ENCODE data around the gene LRP3.

LRP3 gene

DNA sequence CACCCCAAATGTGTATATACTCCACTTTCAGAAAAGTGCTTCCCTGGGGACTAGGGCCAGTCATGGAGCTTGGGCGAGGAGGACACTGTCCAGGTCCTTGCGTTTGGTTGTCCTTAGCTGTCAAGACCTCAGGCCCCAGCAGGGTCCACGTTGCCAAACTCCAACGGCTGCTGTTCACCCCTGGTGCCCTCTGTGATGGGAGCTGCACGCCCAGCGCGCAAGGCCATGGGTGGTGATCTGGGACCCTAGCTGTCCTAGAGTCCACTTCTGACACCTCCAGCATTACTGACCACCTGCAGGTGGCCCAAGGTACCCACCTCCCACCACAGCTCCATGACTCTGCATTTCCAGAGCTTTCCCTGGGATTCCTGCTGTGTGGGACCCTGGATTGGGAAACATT lies 4.0 kb downstream of the LRP3 start:
- Histone ChIP-seq H3K4me1 (ENCODE audit: control insufficient read depth, insufficient read depth, low read length) (peaks cover 4% of the 10 kb centered on the region), H3K9ac (ENCODE audit: low read length) (no peak overlapping the region), H3K36me3 (ENCODE audit: control insufficient read depth, insufficient read depth, low read length) (peaks cover 3% of the 10 kb centered on the region)

DNA sequence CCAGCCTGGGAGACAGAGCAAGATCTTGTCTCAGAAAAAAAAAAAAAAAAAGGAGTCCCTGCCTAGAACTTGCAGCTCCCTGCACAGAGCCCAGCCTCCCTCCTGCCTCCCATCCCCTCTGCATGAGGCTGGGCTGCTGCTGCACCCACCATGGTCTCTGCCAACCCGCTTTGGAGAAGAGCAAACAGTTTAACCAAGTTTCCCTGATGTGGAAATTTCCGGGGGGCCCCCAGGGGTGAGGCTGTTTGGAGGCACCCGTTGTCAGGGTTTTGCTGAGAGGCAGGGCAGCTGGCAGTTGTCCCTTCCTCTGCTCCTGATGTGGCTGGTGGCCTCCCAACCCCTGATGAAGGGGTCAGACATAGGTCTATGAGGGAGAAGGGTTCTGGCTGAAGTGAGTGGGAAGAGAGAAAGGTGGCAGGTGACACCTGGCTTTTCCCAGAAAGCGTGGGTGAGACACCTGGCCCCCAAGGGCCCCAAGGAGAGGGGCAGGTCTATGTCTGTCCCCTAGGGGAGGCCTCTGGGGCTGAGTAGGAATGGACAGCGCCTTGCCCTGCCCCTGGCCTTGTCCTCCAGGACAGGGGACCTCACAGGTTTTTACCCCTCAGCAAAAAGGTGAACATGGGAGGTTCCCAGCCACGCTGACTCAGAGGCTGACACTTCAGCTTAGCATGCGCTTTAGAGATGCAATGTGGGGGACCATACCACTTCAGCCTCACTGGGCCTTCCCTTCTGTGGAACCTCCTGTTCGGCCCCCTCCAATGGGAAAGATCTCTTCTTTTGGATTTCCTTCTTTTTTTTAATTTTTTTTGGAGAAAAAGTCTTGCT lies 5.5 kb downstream of the LRP3 start:
- Histone ChIP-seq H3K27ac (ENCODE audit: low read depth, low read length) (no peak overlapping the region), H3K4me1 (ENCODE audit: control insufficient read depth, insufficient read depth, low read length) (peaks cover 4% of the 10 kb centered on the region), H3K27me3 (ENCODE audit: control insufficient read depth, insufficient read depth, low read length) (no peaks in the 10 kb centered on the region), H3K4me3 (ENCODE audit: low read length) (no peak overlapping the region), H3K36me3 (ENCODE audit: control insufficient read depth, insufficient read depth, low read length) (peaks cover 10% of the 10 kb centered on the region), H3K9ac (ENCODE audit: low read length) (no peak overlapping the region)

More for the DNA sequence above, 4.0 kb downstream of the LRP3 start:
- H3K4me3 ChIP-seq (ENCODE audit: low read length), result no peak overlapping the region
- H3K27ac ChIP-seq (ENCODE audit: low read depth, low read length), result no peak overlapping the region
- H3K27me3 ChIP-seq (ENCODE audit: control insufficient read depth, insufficient read depth, low read length), result no peaks in the 10 kb centered on the region

DNA sequence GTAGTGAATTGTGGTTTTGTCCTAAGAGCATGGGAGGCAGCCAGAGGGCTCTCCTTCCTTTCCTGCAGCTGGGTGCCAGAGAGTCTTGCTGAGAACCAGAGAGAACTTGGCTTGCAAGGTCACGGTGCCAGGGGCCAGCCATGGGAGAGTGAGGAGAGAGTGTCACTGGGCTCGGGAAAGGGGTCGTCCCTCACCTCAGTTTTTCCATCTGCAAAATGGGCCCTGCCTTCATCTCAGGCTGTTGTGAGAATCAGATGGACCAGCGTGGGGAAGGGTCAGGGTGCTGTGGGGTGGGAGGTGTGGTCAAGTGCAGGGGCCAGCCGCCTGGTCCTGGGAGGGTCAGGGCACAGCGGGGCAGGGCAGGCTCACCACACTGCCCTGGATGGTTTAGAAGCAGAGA lies 7.3 kb downstream of the LRP3 start:
- Histone ChIP-seq H3K36me3 (ENCODE audit: control insufficient read depth, insufficient read depth, low read length) (peaks cover 10% of the 10 kb centered on the region), H3K27ac (ENCODE audit: low read depth, low read length) (no peak overlapping the region), H3K4me3 (ENCODE audit: low read length) (no peak overlapping the region), H3K9ac (ENCODE audit: low read length) (no peak overlapping the region), H3K4me1 (ENCODE audit: control insufficient read depth, insufficient read depth, low read length) (no peaks in the 10 kb centered on the region), H3K27me3 (ENCODE audit: control insufficient read depth, insufficient read depth, low read length) (no peaks in the 10 kb centered on the region)

DNA sequence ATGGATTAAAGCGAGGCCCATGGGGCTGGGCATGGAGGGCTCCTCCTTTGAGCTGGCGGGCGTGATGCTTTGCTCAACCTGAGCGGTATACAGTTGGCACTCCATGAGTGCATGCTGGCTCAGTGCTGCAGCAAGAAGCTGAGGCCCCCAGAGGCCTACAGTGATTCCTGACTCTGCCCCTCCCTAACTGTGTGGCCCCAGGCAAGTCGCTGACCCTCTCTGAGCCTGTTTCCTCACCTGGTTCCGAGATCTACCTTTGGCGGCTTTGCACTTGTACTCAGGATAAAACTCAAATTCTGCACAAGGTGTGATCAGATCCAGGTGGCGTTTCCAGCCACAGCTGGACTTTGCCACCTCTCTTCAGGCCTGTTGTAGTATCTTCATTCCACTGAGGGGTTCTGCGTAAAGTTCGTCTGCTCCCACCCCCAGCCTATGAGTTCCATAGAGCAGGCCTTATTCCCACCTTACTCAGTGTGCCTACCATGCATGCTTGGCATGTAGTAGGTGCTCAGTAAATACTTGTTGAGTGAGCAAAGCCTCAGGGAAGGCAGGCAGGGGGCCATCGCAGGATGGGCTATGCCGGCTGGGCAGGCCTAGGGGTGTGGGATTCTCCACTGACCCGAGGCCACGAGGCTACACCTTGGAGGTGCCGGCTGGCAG lies 7.9 kb downstream of the LRP3 start:
- peaks cover 10% of the 10 kb centered on the region for H3K36me3 ChIP-seq (ENCODE audit: control insufficient read depth, insufficient read depth, low read length)

DNA sequence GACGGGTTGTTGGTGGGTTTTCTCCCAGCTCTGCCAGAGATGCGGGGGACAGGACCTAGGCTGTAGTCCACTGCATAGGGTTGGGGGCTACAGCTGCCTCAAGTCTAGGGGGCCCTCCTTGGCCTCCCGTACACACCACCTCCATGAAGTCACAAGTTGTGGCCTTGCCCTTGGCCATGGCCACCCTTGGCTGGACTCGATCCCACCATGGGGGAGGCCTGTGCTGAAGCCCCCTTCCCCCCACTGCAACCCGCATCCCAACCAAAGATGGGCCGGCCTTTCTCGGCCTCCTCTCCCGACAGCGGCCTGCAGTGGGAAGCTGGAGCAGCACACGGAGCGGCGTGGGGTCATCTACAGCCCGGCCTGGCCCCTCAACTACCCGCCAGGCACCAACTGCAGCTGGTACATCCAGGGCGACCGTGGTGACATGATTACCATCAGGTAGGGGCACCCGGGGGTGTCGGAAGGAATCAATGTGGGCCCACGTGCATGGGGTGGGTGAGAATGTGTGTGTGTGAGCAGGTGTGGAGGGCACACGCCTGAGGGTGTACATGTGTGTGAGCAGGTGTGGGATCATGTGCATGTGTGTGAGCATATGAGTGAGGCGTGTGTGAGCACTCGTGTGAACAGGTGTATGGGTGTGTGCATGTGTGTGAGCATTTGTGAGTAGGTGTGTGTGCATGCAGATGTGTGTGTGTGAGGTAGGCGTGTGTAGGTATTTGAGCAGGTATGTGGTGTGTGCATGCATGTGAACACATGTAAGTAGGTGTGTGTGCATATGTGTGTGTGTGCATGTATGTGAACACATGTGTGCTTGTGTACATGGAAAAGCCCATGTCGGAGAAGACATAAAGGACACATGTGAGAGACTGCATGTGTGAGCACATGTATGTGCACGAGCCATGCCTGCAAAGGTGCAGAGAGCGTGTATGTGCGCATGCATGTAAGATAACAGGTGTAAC lies 8.7 kb downstream of the LRP3 start:
- H3K4me1 ChIP-seq (ENCODE audit: control insufficient read depth, insufficient read depth, low read length), result no peaks in the 10 kb centered on the region
- H3K27ac ChIP-seq (ENCODE audit: low read depth, low read length), result no peak overlapping the region
- H3K4me3 ChIP-seq (ENCODE audit: low read length), result no peak overlapping the region
- H3K9ac ChIP-seq (ENCODE audit: low read length), result no peak overlapping the region
- H3K36me3 ChIP-seq (ENCODE audit: control insufficient read depth, insufficient read depth, low read length), result peaks cover 6% of the 10 kb centered on the region
- no peaks in the 10 kb centered on the region for H3K27me3 ChIP-seq (ENCODE audit: control insufficient read depth, insufficient read depth, low read length)

More for the DNA sequence above, 7.9 kb downstream of the LRP3 start:
- Histone ChIP-seq H3K9ac (ENCODE audit: low read length) (no peak overlapping the region), H3K4me1 (ENCODE audit: control insufficient read depth, insufficient read depth, low read length) (no peaks in the 10 kb centered on the region), H3K4me3 (ENCODE audit: low read length) (no peak overlapping the region), H3K27me3 (ENCODE audit: control insufficient read depth, insufficient read depth, low read length) (no peaks in the 10 kb centered on the region), H3K27ac (ENCODE audit: low read depth, low read length) (no peak overlapping the region)

DNA sequence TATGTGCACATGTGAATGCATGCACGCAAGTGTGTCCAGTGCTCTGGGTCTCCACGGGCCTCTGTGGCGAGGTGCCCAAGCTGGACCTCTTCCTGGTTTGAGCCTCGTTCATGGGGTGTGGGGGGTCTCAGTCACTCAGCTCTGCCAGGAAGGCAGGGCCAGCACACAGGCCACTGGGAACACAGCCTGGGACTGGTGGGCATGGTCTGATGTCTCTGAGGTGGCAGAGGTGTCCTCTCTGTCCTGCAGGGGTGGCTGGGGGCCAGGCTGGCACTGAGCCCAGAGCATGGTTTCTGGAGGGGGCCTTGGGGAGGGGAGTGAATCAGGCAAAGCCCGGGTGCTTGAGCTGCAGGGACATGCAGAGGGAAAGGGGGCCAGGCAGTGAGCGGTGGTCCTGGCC lies 9.4 kb downstream of the LRP3 start:
- no peak overlapping the region for H3K9ac ChIP-seq (ENCODE audit: low read length)
- no peak overlapping the region for H3K4me3 ChIP-seq (ENCODE audit: low read length)
- peaks cover 6% of the 10 kb centered on the region for H3K36me3 ChIP-seq (ENCODE audit: control insufficient read depth, insufficient read depth, low read length)
- H3K4me1 ChIP-seq (ENCODE audit: control insufficient read depth, insufficient read depth, low read length), result no peaks in the 10 kb centered on the region
- H3K27ac ChIP-seq (ENCODE audit: low read depth, low read length), result no peak overlapping the region
- H3K27me3 ChIP-seq (ENCODE audit: control insufficient read depth, insufficient read depth, low read length), result no peaks in the 10 kb centered on the region

DNA sequence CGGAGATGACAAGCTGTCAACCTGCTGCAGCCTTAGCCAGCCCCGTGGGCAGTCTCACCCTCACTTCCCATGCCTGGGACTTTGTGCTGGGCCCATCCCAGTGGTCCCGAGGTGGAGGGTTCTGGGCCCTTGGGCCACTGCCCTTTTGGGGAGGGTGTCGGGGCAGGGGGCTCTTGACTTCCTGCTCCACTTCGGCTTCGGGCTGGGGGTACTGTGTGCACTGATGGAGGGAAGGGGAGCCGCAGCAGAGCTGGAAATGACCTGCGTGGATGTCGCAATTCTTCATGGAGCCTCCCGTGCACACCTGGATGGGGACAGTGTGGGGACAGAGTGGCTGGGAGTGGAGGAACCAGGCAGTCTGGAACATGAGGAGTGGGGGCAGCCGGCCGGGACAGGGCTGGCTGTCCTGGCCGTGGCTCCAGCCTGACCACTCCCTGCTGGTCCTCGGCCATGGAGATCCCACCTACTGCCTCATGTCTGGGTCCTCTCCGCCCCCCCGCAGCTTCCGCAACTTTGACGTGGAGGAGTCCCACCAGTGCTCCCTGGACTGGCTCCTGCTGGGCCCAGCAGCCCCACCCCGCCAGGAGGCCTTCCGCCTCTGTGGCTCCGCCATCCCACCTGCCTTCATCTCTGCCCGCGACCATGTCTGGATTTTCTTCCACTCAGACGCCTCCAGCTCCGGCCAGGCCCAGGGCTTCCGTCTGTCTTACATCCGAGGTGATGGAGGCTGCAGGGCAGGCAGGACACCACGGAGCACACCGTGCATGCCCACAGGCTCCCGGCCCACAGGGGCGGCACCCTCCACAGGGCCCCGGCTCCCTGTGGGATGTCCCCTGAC lies 10.2 kb downstream of the LRP3 start:
- peaks cover 6% of the 10 kb centered on the region for H3K36me3 ChIP-seq (ENCODE audit: control insufficient read depth, insufficient read depth, low read length)
- H3K27me3 ChIP-seq (ENCODE audit: control insufficient read depth, insufficient read depth, low read length), result no peaks in the 10 kb centered on the region
- no peak overlapping the region for H3K27ac ChIP-seq (ENCODE audit: low read depth, low read length)
- H3K9ac ChIP-seq (ENCODE audit: low read length), result no peak overlapping the region
- H3K4me3 ChIP-seq (ENCODE audit: low read length), result no peak overlapping the region
- no peaks in the 10 kb centered on the region for H3K4me1 ChIP-seq (ENCODE audit: control insufficient read depth, insufficient read depth, low read length)

DNA sequence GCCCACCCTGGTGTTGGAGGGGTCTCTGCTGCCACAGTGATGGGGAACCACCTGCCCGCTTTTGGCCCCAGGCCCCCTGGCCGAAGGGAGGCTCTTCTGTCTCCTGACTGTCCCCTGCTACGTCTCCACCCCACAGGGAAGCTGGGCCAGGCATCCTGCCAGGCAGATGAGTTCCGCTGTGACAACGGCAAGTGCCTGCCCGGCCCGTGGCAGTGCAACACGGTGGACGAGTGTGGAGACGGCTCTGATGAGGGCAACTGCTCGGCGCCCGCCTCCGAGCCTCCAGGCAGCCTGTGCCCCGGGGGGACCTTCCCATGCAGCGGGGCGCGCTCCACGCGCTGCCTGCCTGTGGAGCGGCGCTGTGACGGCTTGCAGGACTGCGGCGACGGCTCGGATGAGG lies 11.0 kb downstream of the LRP3 start:
- no peaks in the 10 kb centered on the region for H3K4me1 ChIP-seq (ENCODE audit: control insufficient read depth, insufficient read depth, low read length)
- H3K4me3 ChIP-seq (ENCODE audit: low read length), result no peak overlapping the region
- peaks cover 6% of the 10 kb centered on the region for H3K36me3 ChIP-seq (ENCODE audit: control insufficient read depth, insufficient read depth, low read length)
- no peak overlapping the region for H3K9ac ChIP-seq (ENCODE audit: low read length)
- H3K27ac ChIP-seq (ENCODE audit: low read depth, low read length), result no peak overlapping the region
- no peaks in the 10 kb centered on the region for H3K27me3 ChIP-seq (ENCODE audit: control insufficient read depth, insufficient read depth, low read length)

DNA sequence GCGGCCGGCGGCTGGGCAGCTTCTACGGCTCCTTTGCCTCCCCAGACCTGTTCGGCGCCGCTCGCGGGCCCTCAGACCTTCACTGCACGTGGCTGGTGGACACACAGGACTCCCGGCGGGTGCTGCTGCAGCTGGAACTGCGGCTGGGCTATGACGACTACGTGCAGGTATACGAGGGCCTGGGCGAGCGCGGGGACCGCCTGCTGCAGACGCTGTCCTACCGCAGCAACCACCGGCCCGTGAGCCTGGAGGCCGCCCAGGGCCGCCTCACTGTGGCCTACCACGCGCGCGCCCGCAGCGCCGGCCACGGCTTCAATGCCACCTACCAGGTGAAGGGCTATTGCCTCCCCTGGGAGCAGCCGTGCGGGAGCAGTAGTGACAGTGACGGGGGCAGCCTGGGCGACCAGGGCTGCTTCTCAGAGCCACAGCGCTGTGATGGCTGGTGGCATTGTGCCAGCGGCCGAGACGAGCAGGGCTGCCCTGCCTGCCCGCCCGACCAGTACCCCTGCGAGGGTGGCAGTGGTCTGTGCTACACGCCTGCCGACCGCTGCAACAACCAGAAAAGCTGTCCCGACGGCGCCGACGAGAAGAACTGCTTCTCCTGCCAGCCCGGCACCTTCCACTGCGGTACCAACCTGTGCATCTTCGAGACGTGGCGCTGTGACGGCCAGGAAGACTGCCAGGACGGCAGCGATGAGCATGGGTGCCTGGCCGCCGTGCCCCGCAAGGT lies 11.6 kb downstream of the LRP3 start:
- H3K9ac ChIP-seq (ENCODE audit: low read length), result no peak overlapping the region
- H3K4me3 ChIP-seq (ENCODE audit: low read length), result no peak overlapping the region
- H3K4me1 ChIP-seq (ENCODE audit: control insufficient read depth, insufficient read depth, low read length), result no peaks in the 10 kb centered on the region
- peaks cover 6% of the 10 kb centered on the region for H3K36me3 ChIP-seq (ENCODE audit: control insufficient read depth, insufficient read depth, low read length)
- H3K27me3 ChIP-seq (ENCODE audit: control insufficient read depth, insufficient read depth, low read length), result no peaks in the 10 kb centered on the region
- no peak overlapping the region for H3K27ac ChIP-seq (ENCODE audit: low read depth, low read length)

DNA sequence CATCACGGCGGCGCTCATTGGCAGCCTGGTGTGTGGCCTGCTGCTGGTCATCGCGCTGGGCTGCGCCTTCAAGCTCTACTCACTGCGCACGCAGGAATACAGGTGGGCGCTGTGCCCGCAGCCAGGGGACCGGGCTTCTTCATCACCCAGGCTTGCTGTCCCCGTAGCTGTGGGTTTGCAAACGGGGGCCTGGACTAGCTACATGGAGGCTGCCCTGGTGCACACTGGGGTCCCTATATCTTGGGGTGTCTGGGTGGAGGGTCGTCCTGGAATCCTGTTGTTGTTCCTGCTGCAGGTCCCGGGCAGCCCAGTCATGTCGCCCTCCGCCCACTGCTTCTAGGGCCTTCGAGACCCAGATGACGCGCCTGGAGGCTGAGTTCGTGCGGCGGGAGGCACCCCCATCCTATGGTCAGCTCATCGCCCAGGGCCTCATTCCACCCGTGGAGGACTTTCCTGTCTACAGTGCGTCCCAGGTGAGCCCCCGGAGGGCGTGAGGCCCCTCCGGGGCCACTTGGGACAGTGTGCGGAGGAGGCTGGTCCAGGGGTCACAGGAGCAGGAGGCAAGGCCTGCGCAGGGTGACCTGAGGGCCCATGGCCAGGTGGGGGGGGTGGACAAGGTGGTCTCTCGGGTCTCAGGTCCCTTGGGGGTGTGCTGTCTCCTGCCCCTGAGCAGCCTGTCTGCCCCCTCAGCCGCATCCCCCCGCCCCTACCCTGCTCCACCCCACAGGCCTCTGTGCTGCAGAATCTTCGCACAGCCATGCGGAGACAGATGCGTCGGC lies 12.3 kb downstream of the LRP3 start:
- Histone ChIP-seq H3K36me3 (ENCODE audit: control insufficient read depth, insufficient read depth, low read length) (peaks cover 6% of the 10 kb centered on the region), H3K4me3 (ENCODE audit: low read length) (no peak overlapping the region), H3K4me1 (ENCODE audit: control insufficient read depth, insufficient read depth, low read length) (no peaks in the 10 kb centered on the region), H3K27ac (ENCODE audit: low read depth, low read length) (no peak overlapping the region), H3K9ac (ENCODE audit: low read length) (no peak overlapping the region), H3K27me3 (ENCODE audit: control insufficient read depth, insufficient read depth, low read length) (no peaks in the 10 kb centered on the region)

All from rectal smooth muscle tissue (tissue), 1 donor.